Neuron (in vitro differentiated cells): ENCODE measurements around the gene DENND1A.
"Not testable (repeated sequence)": the region's sequence is repeated elsewhere in the genome, so short reads cannot be mapped to it uniquely, and the experiment has no call there.

Experiments
- H2AFZ ChIP-seq: one replicate; pipeline ENCODE4 v1.6.1; 2013; ENCODE audit warnings: low read depth, mild to moderate bottlenecking, inconsistent platforms, low read length, moderate library complexity
- H3K27me3 ChIP-seq: one replicate; pipeline ENCODE4 v1.6.1; 2013; ENCODE audit warnings: low read length; ENCODE audit not compliant: insufficient read depth
- H3K36me3 ChIP-seq: one replicate; pipeline ENCODE4 v1.6.1; 2013; ENCODE audit warnings: low read length; ENCODE audit not compliant: insufficient read depth
- H3K4me1 ChIP-seq: one replicate; pipeline ENCODE4 v1.6.1; 2013; ENCODE audit warnings: low read length; ENCODE audit not compliant: insufficient read depth
- H3K4me3 ChIP-seq: 2 replicates; pipeline ENCODE4 v1.5.1; 2013; ENCODE audit warnings: mild to moderate bottlenecking, low read length, moderate library complexity
- H3K9me3 ChIP-seq: one replicate; pipeline ENCODE4 v1.6.1; 2013; ENCODE audit warnings: low read length

The DENND1A gene

DNA sequence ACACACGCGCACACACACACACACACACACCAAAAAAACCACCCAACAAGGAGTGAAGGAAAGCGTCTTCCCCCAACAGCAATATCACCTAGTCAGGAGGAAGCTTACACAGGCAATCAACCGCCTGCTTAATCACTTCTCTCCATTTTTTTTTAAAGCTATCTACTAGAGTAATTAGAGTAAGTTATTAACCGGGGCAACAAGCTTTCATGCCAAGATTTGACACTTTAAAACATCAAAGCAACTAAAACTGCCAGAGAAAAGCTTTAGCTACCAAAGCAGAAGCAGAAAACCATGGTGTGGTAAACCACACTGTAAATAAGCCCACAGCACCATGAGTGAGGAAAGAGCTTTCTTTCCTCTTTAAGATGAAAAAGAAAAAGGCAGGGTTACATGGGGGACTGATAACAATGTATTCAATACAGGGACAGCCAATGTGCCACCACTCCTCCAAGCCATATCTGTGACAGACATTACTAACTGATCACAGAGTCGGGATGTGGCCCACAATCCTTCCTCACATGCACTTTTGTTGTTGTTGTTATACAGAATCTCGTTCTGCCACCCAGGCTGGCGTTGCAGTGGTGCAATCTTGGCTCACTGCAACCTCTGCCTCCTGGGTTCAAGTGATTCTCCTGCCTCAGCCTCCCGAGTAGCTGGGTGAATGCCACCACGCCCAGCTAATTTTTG is 291.8 kb downstream of the DENND1A start:
- Histone ChIP-seq H3K36me3 (no peaks in the 10 kb centered on the region), H3K9me3 (no peaks in the 10 kb centered on the region), H2AFZ (no peak overlapping the region), H3K4me3 (no peak overlapping the region), H3K27me3 (no peaks in the 10 kb centered on the region), H3K4me1 (no peaks in the 10 kb centered on the region)

GRCh38 chr9:123637606-123637944 is 292.4 kb downstream of the DENND1A start:
- no peak overlapping the region for H3K4me3 ChIP-seq
- H3K36me3 ChIP-seq = no peaks in the 10 kb centered on the region
- H3K9me3 ChIP-seq = no peaks in the 10 kb centered on the region
- H2AFZ ChIP-seq = no peak overlapping the region
- no peaks in the 10 kb centered on the region for H3K27me3 ChIP-seq
- no peaks in the 10 kb centered on the region for H3K4me1 ChIP-seq

DNA sequence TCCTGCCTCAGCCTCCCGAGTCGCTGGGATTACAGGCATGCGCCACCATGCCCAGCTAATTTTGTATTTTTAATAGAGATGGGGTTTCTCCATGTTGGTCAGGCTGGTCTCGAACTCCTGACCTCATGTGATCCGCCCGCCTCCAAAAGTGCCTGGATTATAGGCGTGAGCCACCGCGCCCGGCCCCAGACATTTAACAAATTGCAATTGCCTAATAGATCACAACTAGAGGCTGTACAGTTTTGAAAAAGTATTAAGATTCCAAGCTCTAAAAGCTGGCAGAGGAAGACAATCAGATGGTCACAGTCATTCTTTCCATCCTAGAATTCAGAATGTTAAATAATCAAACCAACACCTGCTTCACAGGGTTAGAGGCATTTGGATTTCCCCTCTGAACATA is 293.1 kb downstream of the DENND1A start:
- not testable (repeated sequence) for H3K9me3 ChIP-seq, H3K27me3 ChIP-seq, H2AFZ ChIP-seq, H3K36me3 ChIP-seq, H3K4me3 ChIP-seq, H3K4me1 ChIP-seq

DNA sequence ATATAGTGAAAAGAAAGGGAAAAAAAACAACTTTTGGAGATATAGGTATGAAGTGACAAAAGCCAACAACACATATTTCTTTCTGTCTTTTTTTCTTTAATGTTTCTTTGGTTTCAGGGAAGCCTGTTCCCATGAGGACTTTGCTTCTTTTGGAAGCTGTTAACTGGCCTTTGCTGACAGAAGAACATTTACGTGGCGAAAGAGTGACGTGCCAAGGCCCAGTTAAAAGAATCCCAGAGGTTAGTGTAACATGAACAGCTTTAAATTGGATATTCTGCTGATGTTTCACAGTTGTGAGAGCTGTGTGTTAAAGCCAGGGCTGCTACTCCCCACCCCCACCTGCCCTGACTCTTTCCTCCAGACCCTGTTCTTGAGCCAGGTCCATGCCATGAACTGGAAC is 298.1 kb downstream of the DENND1A start:
- no peaks in the 10 kb centered on the region for H3K4me1 ChIP-seq
- no peaks in the 10 kb centered on the region for H3K9me3 ChIP-seq
- H3K27me3 ChIP-seq = no peaks in the 10 kb centered on the region
- no peak overlapping the region for H3K4me3 ChIP-seq
- no peak overlapping the region for H2AFZ ChIP-seq
- H3K36me3 ChIP-seq = peaks cover 4% of the 10 kb centered on the region

DNA sequence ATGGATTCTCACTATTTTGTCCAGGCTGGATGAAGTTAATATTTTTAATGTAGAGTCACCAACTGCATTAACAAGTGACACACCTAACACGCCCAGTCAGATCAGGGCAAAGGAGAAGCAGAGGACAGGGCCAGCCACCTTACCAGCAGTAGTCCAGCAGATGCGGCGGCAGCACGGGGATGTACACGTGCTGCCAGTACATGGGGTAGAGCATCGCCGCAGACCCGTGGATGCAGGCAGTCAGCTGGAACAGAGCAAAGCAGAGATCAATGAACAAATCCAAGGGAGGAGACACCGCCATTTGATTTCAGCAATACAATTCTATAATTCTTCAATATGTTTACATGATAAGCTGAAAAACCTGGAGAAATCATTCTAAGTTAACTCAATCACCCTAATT is 299.7 kb downstream of the DENND1A start:
- Histone ChIP-seq H3K4me3 (no peak overlapping the region), H3K27me3 (no peaks in the 10 kb centered on the region), H3K9me3 (no peaks in the 10 kb centered on the region), H3K4me1 (no peaks in the 10 kb centered on the region), H3K36me3 (peaks cover 4% of the 10 kb centered on the region), H2AFZ (no peak overlapping the region)

GRCh38 chr9:123629531-123629930 is 300.4 kb downstream of the DENND1A start:
- H3K36me3 ChIP-seq = peaks cover 4% of the 10 kb centered on the region
- H3K27me3 ChIP-seq = no peaks in the 10 kb centered on the region
- no peaks in the 10 kb centered on the region for H3K9me3 ChIP-seq
- H3K4me3 ChIP-seq = no peak overlapping the region
- H3K4me1 ChIP-seq = no peaks in the 10 kb centered on the region
- H2AFZ ChIP-seq = no peak overlapping the region

DNA sequence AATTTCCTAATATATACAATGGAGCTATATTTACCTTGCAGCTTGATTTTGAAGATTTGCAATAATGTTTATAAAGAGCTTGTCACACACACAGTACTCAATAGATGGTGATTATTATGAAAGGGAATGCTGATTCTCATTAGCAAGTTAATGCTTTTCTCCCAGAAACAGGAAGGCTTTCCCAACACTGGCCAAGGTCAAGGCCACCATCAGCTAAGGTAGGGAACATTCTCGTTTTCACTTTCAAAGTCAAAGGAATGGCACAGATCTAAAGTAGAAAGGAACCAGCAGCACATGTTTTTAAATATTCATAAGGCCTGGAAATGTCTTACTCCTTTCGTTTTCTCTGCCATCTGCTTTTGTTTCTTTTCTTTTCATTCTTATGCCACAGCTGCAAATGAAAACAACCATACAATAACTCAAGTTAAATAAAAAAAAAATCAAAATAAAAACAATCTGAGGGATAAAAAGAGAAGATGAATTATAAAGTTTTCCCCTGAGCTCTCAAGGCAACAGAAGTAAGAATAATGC is 307.1 kb downstream of the DENND1A start:
- Histone ChIP-seq H3K4me3 (no peak overlapping the region), H3K9me3 (no peaks in the 10 kb centered on the region), H3K27me3 (no peaks in the 10 kb centered on the region), H2AFZ (no peak overlapping the region), H3K36me3 (no peaks in the 10 kb centered on the region), H3K4me1 (peaks cover 18% of the 10 kb centered on the region)

GRCh38 chr9:123620239-123620638 is 309.7 kb downstream of the DENND1A start:
- H3K36me3 ChIP-seq = no peaks in the 10 kb centered on the region
- H3K27me3 ChIP-seq = no peaks in the 10 kb centered on the region
- peaks cover 18% of the 10 kb centered on the region for H3K4me1 ChIP-seq
- no peak overlapping the region for H3K4me3 ChIP-seq
- H2AFZ ChIP-seq = no peak overlapping the region
- no peaks in the 10 kb centered on the region for H3K9me3 ChIP-seq

DNA sequence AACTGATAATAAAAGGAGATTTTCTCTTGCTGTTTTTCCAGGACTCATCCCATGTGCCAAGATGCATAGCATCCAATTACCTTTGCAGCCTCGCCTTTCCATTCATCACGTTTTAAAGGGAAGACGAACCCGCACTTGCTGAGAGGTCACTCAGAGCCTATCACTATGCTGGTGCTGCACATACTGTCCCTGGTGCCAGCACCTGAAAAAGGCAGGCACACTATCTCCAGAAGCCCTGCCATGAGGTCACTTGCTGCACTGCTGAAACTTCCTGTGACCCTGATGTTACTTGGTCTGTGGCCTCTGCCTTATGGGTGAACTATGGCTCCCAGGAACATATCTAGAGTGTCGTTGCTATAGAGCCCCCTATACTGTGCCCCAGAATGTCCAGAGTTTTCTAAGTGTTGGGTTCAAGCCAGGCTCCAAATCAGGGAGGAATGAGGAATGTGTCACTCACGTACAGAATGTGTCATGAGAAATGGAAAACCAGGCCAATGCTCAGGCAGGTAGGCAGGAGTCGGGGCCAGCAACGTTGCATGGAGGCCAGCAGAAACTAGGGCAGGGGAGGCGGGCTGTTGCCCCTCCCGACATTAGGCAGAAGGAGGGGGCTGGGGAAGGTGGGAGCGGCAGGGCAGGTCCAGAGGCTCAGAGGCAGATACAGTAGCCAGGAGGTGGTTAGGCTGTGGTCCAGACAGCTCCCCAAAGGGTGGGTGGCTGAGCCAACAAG is 311.8 kb downstream of the DENND1A start:
- Histone ChIP-seq H3K36me3 (no peaks in the 10 kb centered on the region), H3K4me3 (no peak overlapping the region), H3K4me1 (peaks cover 12% of the 10 kb centered on the region), H3K9me3 (no peaks in the 10 kb centered on the region), H2AFZ (no peak overlapping the region), H3K27me3 (no peaks in the 10 kb centered on the region)

- Histone ChIP-seq H2AFZ (no peak overlapping the region), H3K36me3 (no peaks in the 10 kb centered on the region), H3K4me1 (peaks cover 4% of the 10 kb centered on the region)
Observed at GRCh38 chr9:123617286-123617685, 312.6 kb downstream of the DENND1A start.

GRCh38 chr9:123616707-123617106 is 313.2 kb downstream of the DENND1A start:
- H3K4me1 ChIP-seq = no peaks in the 10 kb centered on the region
- no peak overlapping the region for H3K4me3 ChIP-seq
- H3K27me3 ChIP-seq = no peaks in the 10 kb centered on the region
- H3K36me3 ChIP-seq = no peaks in the 10 kb centered on the region
- H3K9me3 ChIP-seq = no peaks in the 10 kb centered on the region
- no peak overlapping the region for H2AFZ ChIP-seq

More at GRCh38 chr9:123617286-123617685, 312.6 kb downstream of the DENND1A start:
- no peaks in the 10 kb centered on the region for H3K27me3 ChIP-seq
- H3K9me3 ChIP-seq = no peaks in the 10 kb centered on the region
- H3K4me3 ChIP-seq = no peak overlapping the region

GRCh38 chr9:123615381-123615780 is 314.5 kb downstream of the DENND1A start:
- Histone ChIP-seq H3K4me1 (no peaks in the 10 kb centered on the region), H3K4me3 (no peak overlapping the region), H2AFZ (no peak overlapping the region), H3K36me3 (no peaks in the 10 kb centered on the region), H3K27me3 (no peaks in the 10 kb centered on the region), H3K9me3 (no peaks in the 10 kb centered on the region)

DNA sequence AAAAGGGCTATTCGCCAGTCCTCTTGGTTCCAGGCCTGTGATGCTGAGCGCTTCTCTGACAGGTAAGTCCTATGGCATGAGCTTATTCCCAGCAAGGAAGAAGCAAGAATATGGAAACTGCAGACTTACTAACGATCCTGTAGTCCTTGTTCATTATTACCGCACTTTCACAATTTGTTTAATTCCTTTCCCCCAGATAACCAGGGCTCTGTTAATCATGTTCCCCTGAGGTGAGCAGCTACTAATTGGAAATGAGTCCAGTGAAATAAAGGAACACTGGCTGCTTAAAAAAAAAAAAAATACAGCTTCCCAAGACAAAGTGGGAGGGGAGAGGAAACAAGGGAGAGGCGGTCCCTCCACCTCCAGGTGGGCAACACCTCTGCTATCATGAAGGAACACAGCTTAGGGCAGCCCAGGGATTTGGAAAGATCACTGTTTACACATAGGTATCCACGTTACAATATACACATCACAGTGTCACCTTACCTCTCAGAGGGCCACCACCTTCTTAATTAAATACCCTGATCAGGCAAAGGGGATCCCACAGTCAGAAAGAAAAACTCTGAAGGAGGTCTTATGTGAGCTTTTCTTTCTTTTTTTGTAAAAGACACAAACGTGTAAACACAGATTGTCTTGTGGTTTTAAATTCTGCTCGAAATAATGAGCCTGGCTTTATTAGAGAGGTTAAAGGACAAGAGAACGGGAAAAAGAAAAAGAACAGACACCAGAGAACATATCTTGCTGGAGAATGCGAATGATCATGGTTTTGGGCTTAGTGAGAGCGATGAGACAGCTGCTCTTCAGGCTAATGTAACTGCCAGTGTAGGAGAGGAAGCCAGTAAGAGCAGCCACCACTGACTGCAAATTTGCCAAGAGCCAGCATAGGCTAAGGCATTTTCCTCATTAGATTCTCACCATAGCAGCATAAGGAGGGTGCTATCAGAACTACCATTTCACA is 315.3 kb downstream of the DENND1A start:
- no peaks in the 10 kb centered on the region for H3K9me3 ChIP-seq
- no peak overlapping the region for H2AFZ ChIP-seq
- no peaks in the 10 kb centered on the region for H3K27me3 ChIP-seq
- H3K4me1 ChIP-seq = no peaks in the 10 kb centered on the region
- no peaks in the 10 kb centered on the region for H3K36me3 ChIP-seq
- H3K4me3 ChIP-seq = no peak overlapping the region
